GM18508 (cell line): ENCODE measurements around the gene COPZ2.
"Not testable (repeated sequence)": the region's sequence is repeated elsewhere in the genome, so short reads cannot be mapped to it uniquely, and the experiment has no call there.

Source experiments
- ATAC-seq: cut with Tn5 transposase; IDR thresholded peaks from one replicate; pipeline ENCODE4 v1.9.1; 2021; ENCODE audit warnings: moderate number of reproducible peaks; ENCODE audit not compliant: insufficient read depth, unreplicated experiment

Gene COPZ2

GRCh38 chr17:48012151-48012520, 25.5 kb downstream of the COPZ2 start:
- ATAC-seq = no peak

- no peak for ATAC-seq
These were observed 26.0 kb downstream of the COPZ2 start for GRCh38 chr17:48011405-48012150.

GRCh38 chr17:48010193-48010592, 27.4 kb downstream of the COPZ2 start:
- no peak for ATAC-seq

- ATAC-seq = no peak
These were observed 30.5 kb downstream of the COPZ2 start for GRCh38 chr17:48006936-48007709.

GRCh38 chr17:48004983-48005382, 32.6 kb downstream of the COPZ2 start:
- no peak for ATAC-seq

DNA sequence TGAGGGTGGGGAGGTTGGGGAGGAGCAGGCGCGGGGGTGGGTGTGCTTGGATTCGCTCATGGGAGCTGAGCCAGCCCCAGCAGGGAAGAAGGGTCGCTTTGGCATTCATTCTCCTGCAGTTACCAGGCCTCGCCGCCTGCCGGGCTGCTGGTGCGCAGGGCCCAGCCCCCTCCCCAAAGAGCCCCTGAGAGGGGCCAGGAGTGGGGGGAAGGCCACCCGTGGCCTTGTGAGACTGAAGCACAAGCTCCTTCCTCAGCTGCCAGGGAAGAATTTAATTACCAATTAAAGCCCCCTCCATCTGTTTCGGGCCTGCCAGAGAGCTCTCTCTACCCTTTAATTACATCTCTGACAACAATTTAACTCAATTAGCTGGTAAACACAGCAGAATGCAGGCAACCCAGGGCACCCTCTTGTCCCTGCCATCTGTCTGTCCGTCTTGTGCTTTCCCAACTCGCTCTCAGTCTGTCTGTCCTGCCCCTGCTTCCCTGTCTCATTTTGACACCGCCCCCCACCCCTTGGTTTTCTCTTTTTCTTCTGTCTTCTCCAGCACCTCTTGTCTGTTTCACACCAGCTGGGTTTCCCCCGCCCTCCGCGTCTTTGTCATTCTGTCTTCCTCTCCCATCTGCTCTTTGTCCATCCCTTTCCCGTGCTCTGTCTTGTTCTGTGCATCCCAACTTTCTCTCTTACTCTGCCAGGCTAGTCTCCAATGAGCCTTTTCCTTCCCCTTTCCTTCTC, 34.0 kb downstream of the COPZ2 start:
- ATAC-seq = no peak

GRCh38 chr17:48002916-48003416, 34.6 kb downstream of the COPZ2 start:
- ATAC-seq = no peak

- no peak for ATAC-seq
These were observed 35.2 kb downstream of the COPZ2 start for GRCh38 chr17:48002266-48002915.

DNA sequence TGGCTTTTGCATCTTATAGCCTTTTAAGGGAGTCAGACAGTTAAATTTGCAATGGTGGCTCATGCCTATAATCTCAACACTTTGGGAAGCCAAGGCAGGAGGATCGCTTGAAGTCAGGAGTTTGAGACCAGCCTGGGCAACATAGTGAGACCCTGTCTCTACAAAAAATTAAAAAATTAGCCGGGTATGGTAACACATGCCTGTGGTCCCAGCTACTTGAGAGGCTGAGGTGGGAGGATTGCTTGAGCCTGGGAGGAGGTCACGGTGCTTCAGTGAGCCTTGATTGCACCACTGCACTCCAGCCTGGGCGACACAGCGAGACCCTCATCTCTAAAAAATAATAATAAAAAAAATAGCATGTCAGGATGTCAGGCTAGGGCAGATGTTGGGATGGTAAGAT, 35.9 kb downstream of the COPZ2 start:
- ATAC-seq = not testable (repeated sequence)

DNA sequence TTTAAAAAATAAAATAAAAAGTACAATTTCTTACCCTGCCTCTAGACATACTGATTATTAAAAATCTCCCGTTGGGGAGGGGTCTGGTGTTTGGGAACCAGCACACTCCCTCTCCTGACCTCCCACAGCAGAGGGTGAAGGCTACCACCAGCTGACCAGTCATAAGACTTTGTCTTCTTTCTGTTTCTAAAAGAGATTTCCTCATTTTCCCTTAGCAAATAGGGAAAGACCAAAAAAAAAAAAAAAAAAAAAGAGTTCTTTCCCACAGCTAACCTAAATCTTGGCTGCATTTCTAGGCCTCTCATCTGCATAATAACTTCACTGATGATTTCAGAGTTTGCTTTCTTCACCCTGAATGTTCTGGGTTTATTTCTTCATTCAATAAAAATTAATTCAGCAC, 36.4 kb downstream of the COPZ2 start:
- ATAC-seq = no peak

- ATAC-seq = no peak
These were observed 38.0 kb downstream of the COPZ2 start for GRCh38 chr17:47999582-47999981.

- ATAC-seq = no peak
These were observed 39.6 kb downstream of the COPZ2 start for GRCh38 chr17:47998044-47998443.

GRCh38 chr17:47997586-47997985, 40.0 kb downstream of the COPZ2 start:
- no peak for ATAC-seq

DNA sequence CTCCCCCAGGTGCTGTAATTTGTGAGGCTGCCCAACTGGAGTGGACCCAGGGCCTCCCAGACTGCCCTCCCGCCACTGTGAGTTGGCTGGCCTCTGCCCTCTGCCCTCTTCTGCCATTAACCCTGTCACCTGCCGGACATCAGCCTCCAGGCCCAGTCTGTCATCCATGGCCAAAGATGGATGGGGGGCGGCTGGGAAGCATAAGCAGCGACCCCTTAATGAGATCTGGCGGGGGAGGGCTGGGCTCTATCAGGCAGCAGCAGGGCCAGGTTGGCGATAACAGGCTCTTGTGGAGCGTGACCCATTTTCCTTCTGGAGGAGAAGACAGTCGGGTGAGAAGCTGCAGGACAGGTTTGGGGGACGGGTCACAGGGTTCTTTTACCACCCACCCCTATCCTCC, 41.4 kb downstream of the COPZ2 start:
- ATAC-seq = no peak

DNA sequence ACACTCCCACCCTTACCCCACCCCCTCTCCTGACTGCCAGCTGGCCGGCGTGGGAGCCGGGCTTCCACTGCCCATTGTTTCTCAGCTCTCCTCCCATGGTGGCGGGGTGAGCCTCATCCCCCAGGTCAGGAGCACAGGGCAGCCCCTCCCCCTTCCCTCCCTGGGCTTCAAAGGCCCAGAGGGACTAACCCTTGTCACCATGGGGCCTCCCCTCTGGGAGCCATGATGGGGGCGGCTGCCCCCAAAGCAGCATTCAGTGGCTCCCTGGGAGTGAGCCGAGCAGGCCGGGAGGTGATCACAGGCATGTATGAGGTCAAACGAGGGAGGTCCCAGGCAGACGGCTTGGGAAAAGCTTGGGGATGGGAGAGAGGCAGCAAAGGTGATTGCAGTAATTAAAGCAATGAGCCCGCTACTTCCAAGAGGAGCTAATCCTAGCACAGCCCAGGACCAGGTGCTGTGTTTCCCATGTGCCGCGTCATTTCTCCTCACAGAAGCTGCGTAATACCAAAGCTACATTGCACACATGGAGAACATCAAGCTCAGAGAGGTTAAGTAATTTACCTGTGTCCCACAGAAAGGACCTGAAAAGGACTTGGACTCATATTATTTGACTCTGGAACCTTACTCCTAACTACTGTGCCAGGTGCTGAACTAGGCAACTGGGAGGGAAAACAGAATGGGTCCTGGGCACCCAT, 42.2 kb downstream of the COPZ2 start:
- no peak for ATAC-seq

GRCh38 chr17:47994724-47995123, 42.9 kb downstream of the COPZ2 start:
- no peak for ATAC-seq

DNA sequence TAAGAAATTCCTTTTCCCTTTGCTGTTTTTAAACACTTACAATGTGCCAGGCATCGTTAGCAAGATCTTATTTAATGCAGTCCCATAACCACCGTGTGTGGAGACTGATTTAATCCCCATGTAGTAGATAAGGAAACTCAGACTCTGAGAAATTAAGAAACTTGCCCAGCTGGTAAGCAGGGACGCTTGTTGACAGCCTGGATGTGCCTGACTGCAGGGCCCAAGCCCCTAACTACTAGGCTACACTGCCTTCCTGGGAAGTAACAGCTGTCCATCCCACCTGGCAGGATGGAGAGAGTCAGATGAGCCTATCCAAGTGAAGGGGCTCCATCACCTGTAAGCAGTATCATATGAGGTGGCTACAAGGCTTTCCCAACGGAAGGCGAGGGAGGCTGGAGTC, 43.6 kb downstream of the COPZ2 start:
- ATAC-seq = no peak

DNA sequence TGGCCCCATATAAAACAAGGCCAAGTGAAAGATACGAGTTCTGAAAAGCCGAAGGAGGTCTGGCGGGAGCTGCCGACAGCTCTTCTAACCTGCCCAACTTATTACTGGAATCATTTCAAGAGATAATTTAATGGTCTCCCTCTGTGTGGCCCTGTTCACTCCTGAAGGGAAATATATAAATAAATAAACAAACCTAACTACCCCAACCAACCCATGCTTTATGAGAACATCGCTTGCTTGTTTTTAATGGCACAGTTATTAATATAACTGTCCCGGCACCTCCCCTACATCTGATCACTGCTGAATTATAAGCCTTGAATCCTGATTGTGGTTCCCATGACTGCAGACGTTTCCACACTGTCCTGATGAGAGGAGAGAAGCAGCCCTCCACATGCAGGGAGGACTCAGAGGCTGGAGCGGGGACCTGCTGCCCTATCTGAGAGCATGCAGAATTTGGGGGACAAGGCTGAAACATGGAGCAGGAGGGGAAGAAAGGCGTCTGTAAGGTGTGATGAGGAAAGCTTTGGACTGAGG, 44.5 kb downstream of the COPZ2 start:
- no peak for ATAC-seq

- no peak for ATAC-seq
These were observed 45.4 kb downstream of the COPZ2 start for GRCh38 chr17:47992216-47992615.
